Left lung (tissue), 10 donors: ENCODE data around the gene PSMB7. TPM values are rescaled to one million over a fixed set of nuclear protein-coding genes. Genes with fewer than 3 reads are reported as not detected.

Source experiments
- ATAC-seq: fragments of 200-7000 bp; cut with Tn5 transposase; one replicate; pipeline ENCODE4 v1.9.1; 2020; ENCODE audit warnings: moderate library complexity
- DNase-seq, 4 donors: peaks; one replicate each; pipeline ENCODE4 v3.0.0-alpha.2; 2013 to 2020
- H3K27ac ChIP-seq, 2 donors: fragments of 200-600 bp; sonication (generic) in 1 of 2; one replicate each; pipeline versions ENCODE4 v1.5.0 to v1.8.0; 2020 to 2021
- H3K27me3 ChIP-seq, 2 donors: fragments of 200-600 bp; sonication (generic) in 1 of 2; one replicate each; pipeline versions ENCODE4 v1.5.0 to v1.8.0; 2020 to 2021
- H3K36me3 ChIP-seq, 2 donors: fragments of 200-600 bp; sonication (generic) in 1 of 2; one replicate each; pipeline versions ENCODE4 v1.5.0 to v1.8.0; 2020 to 2021
- H3K4me1 ChIP-seq, 2 donors: fragments of 200-600 bp; one replicate each; pipeline ENCODE4 v1.8.0; 2021
- H3K4me3 ChIP-seq, 2 donors: fragments of 200-600 bp; sonication (generic) in 1 of 2; one replicate each; pipeline versions ENCODE4 v1.5.0 to v1.8.0; 2020 to 2021; ENCODE audit warnings: mild to moderate bottlenecking in 1 of 2
- H3K9me3 ChIP-seq, 2 donors: fragments of 200-600 bp; sonication (generic) in 1 of 2; one replicate each; pipeline versions ENCODE4 v1.5.0 to v1.8.0; 2020 to 2021
- intact Hi-C, 2 donors: fragments of 100-400 bp; cut with DNase I; formaldehyde crosslinking; loops; one replicate each; pipeline versions ENCODE4 v1.11.2 to v1.14.2; 2022
- polyA plus RNA-seq, 6 donors: library from polyadenylated mRNA; unstranded; fragments of 120-200 nt; gene quantifications; one replicate each; pipeline ENCODE4 v1.2.1, GENCODE V29; 2013; ENCODE audit not compliant: insufficient read length in 6 of 6
- total RNA-seq, 2 donors: library from RNA; stranded (reverse); fragmentation: NEBNext Ultra II Directional; extraction: Animal tissue kit (Norgen Biotek cat#: 25700); gene quantifications; one replicate each; pipeline ENCODE4 v1.2.1, GENCODE V29; 2021
- TF ChIP-seq, protein P1 (sequence below), 2 donors: fragments of 200-600 bp; sonication (generic) in 1 of 2; IDR thresholded peaks; one replicate each; pipeline versions ENCODE4 v1.5.0 to v1.8.0; 2021; ENCODE audit warnings: antibody characterized with exemption in 2 of 2
- donor health status: DM: no; HTN: yes; CAD: no.
- donor health status: DM: no; HTN: no; CAD: no.

PSMB7 gene
- total and polyA plus RNA-seq, 8 donors: 86.3 to 220 (median 203) TPM

- intact Hi-C loops: no loop called here
- Histone ChIP-seq H3K27ac (no peak overlapping the region), H3K4me1 (no peaks in the 10 kb centered on the region), H3K4me3 (no peak overlapping the region), H3K36me3 (no peaks in the 10 kb centered on the region), H3K9me3 (peaks cover 0 to 4% of the 10 kb centered on the region in 2 donors), H3K27me3 (peaks cover 0 to 57% of the 10 kb centered on the region in 2 donors)
- DNase-seq (no peak), ATAC-seq (no peak)
- TF ChIP-seq, protein P1, sequence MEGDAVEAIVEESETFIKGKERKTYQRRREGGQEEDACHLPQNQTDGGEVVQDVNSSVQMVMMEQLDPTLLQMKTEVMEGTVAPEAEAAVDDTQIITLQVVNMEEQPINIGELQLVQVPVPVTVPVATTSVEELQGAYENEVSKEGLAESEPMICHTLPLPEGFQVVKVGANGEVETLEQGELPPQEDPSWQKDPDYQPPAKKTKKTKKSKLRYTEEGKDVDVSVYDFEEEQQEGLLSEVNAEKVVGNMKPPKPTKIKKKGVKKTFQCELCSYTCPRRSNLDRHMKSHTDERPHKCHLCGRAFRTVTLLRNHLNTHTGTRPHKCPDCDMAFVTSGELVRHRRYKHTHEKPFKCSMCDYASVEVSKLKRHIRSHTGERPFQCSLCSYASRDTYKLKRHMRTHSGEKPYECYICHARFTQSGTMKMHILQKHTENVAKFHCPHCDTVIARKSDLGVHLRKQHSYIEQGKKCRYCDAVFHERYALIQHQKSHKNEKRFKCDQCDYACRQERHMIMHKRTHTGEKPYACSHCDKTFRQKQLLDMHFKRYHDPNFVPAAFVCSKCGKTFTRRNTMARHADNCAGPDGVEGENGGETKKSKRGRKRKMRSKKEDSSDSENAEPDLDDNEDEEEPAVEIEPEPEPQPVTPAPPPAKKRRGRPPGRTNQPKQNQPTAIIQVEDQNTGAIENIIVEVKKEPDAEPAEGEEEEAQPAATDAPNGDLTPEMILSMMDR (IDR thresholded peaks at IDR 0.05): no peak
These were observed 28.4 kb upstream of the PSMB7 start for GRCh38 chr9:124443625-124444024.

- Histone ChIP-seq H3K27ac (no peak overlapping the region), H3K36me3 (no peaks in the 10 kb centered on the region), H3K9me3 (peaks cover 0 to 4% of the 10 kb centered on the region in 2 donors), H3K4me1 (no peaks in the 10 kb centered on the region), H3K4me3 (no peak overlapping the region), H3K27me3 (peaks cover 0 to 58% of the 10 kb centered on the region in 2 donors)
- no peak for DNase-seq
- TF ChIP-seq, protein P1 (IDR thresholded peaks at IDR 0.05): no peak
- ATAC-seq: no peak
- intact Hi-C loops: no loop called here
These were observed 27.6 kb upstream of the PSMB7 start for GRCh38 chr9:124442826-124443225.

GRCh38 chr9:124442379-124442778, 27.1 kb upstream of the PSMB7 start:
- intact Hi-C loops: no loop called here
- Histone ChIP-seq H3K36me3 (no peaks in the 10 kb centered on the region), H3K4me1 (no peaks in the 10 kb centered on the region), H3K27me3 (peaks cover 0 to 57% of the 10 kb centered on the region in 2 donors), H3K9me3 (peaks cover 0 to 4% of the 10 kb centered on the region in 2 donors), H3K4me3 (no peak overlapping the region), H3K27ac (no peak overlapping the region)
- DNase-seq (no peak), ATAC-seq (no peak)
- TF ChIP-seq, protein P1 (IDR thresholded peaks at IDR 0.05): no peak

DNA sequence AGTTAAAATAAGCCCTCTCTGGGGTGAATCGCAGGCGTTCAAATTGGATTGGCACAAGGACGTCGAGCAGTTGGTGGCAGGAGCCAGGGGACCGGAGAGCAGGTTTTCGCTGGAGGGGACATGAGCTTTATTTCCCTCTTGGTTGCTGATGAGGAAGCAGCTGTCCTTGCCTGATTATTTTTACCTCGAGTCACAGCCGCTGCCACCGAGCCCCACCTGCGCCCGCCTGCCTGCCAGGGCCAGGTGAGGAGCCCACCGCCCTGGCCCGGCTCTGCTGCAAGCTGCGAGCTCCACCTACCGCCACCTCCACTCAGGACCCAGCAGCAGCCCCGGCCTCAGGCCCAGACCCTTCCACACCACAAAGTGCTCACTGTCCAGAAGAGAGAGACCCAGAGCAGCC, 26.0 kb upstream of the PSMB7 start:
- H3K9me3 ChIP-seq: peaks cover 0 to 4% of the 10 kb centered on the region in 2 donors
- no peak overlapping the region for H3K4me3 ChIP-seq
- peak in 2 of 4 donors; percentile 11 to 47 for DNase-seq
- intact Hi-C loops: no loop called here
- no peaks in the 10 kb centered on the region for H3K36me3 ChIP-seq
- no peak overlapping the region for H3K27ac ChIP-seq
- no peaks in the 10 kb centered on the region for H3K4me1 ChIP-seq
- peaks cover 0 to 46% of the 10 kb centered on the region in 2 donors for H3K27me3 ChIP-seq
- TF ChIP-seq, protein P1 (IDR thresholded peaks at IDR 0.05): no peak
- ATAC-seq: no peak

DNA sequence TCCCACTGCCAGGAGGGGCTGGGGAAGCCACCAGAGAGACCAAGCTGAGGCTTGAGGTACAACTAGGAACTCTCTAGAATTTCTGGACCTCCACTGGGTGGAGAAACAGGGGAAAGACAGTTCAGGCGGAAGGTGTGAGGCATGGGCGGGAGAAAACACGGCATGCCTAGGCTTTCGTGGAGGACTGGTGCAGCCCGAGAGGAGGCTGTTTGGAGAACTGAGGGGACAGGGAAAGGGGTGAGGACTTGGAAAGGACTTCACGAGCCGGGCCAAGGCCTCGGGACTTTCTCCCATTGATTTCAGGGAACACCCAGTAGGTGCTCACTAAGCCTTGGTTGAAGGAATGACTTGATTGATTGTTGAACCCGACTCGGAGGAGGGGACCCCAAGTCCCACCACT, 25.5 kb upstream of the PSMB7 start:
- H3K4me3 ChIP-seq: no peak overlapping the region
- DNase-seq: peak in 1 of 4 donors; percentile 23
- no peaks in the 10 kb centered on the region for H3K4me1 ChIP-seq
- H3K27ac ChIP-seq: no peak overlapping the region
- TF ChIP-seq, protein P1 (IDR thresholded peaks at IDR 0.05): no peak
- intact Hi-C loops: no loop called here
- H3K27me3 ChIP-seq: peaks cover 0 to 46% of the 10 kb centered on the region in 2 donors
- no peak for ATAC-seq
- no peaks in the 10 kb centered on the region for H3K36me3 ChIP-seq
- peaks cover 0 to 4% of the 10 kb centered on the region in 2 donors for H3K9me3 ChIP-seq
